ENCODE measurements around the gene ZNF747.

The ZNF747 gene

DNA sequence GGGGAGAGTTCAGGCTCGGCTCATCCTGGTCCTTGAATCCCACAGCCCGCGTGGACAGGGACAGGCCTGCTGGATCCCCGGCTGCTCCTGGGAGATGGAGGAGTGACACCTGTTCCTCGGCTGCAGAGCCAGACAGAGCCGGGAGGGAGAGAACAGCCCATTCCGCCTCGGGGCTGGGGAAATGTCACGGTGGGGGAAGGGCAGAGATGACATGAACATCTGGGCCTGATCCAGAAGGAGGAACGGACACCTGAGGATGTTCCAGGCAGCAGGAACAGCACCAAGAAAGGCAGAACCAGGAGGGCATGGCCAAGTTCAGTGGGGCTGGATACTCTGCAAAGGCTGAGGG is 21.4 kb upstream of the ZNF747 start:
- no peak for DNase-seq
- H3K36me3 ChIP-seq = peaks cover 19 to 43% (median 25%) of the 10 kb centered on the region in 3 donors
- no peak overlapping the region for H3K4me3 ChIP-seq
- no peaks in the 10 kb centered on the region for H3K9me3 ChIP-seq
- no peaks in the 10 kb centered on the region for H3K27me3 ChIP-seq
- no peak overlapping the region for H3K27ac ChIP-seq
- TF ChIP-seq, protein P1, sequence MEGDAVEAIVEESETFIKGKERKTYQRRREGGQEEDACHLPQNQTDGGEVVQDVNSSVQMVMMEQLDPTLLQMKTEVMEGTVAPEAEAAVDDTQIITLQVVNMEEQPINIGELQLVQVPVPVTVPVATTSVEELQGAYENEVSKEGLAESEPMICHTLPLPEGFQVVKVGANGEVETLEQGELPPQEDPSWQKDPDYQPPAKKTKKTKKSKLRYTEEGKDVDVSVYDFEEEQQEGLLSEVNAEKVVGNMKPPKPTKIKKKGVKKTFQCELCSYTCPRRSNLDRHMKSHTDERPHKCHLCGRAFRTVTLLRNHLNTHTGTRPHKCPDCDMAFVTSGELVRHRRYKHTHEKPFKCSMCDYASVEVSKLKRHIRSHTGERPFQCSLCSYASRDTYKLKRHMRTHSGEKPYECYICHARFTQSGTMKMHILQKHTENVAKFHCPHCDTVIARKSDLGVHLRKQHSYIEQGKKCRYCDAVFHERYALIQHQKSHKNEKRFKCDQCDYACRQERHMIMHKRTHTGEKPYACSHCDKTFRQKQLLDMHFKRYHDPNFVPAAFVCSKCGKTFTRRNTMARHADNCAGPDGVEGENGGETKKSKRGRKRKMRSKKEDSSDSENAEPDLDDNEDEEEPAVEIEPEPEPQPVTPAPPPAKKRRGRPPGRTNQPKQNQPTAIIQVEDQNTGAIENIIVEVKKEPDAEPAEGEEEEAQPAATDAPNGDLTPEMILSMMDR (IDR thresholded peaks at IDR 0.05) = no peak
- intact Hi-C loops (cut with DNase I; ENCODE audit: low total_unique reads) = no loop called here
- H3K4me1 ChIP-seq = peaks cover 0 to 24% (median 18%) of the 10 kb centered on the region in 4 donors

DNA sequence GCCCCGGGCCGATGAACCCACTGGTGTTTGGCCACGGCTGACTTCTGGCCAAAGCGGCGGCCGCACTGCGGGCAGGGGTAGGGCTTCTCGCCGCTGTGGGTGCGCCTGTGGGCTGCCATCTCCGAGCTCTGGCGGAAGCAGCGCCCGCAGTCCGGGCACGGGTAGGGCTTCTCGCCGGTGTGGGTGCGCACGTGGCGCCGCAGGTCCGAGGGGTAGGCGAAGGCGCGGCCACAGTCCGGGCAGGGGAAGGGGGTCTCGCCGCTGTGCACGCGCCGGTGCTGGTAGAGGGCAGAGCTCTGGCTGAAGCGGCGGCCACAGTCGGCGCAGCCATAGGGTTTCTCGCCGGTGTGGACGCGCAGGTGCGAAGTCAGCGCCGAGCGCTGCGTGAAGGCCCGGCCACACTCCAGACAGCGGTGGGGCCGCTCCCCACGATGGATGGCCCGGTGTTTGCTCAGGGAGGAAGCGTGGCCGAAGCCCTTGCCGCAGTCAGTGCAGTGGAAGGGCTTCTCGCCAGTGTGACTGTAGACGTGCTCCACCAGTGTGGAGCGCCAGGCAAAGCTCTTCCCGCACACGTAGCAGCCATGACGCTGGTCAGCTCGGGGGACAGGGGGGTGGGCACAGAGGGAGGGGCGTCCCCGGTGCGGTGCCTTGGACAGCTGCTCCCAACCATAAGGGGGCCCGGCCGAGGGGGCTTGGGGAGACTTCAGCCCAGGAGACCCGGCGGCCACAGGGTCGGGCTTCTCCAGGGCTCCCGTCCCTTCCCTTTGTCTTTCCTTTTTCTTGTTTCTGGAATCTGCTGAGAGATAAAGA is 20.9 kb upstream of the ZNF747 start:
- H3K36me3 ChIP-seq = peaks cover 19 to 43% (median 25%) of the 10 kb centered on the region in 3 donors
- no peaks in the 10 kb centered on the region for H3K9me3 ChIP-seq
- H3K4me1 ChIP-seq = peaks cover 0 to 20% (median 16%) of the 10 kb centered on the region in 4 donors
- TF ChIP-seq, protein P1 (IDR thresholded peaks at IDR 0.05) = no peak
- H3K27ac ChIP-seq = no peak overlapping the region
- H3K4me3 ChIP-seq = no peak overlapping the region
- no peak for DNase-seq
- intact Hi-C loops (cut with DNase I; ENCODE audit: low total_unique reads) = no loop called here
- H3K27me3 ChIP-seq = no peaks in the 10 kb centered on the region

DNA sequence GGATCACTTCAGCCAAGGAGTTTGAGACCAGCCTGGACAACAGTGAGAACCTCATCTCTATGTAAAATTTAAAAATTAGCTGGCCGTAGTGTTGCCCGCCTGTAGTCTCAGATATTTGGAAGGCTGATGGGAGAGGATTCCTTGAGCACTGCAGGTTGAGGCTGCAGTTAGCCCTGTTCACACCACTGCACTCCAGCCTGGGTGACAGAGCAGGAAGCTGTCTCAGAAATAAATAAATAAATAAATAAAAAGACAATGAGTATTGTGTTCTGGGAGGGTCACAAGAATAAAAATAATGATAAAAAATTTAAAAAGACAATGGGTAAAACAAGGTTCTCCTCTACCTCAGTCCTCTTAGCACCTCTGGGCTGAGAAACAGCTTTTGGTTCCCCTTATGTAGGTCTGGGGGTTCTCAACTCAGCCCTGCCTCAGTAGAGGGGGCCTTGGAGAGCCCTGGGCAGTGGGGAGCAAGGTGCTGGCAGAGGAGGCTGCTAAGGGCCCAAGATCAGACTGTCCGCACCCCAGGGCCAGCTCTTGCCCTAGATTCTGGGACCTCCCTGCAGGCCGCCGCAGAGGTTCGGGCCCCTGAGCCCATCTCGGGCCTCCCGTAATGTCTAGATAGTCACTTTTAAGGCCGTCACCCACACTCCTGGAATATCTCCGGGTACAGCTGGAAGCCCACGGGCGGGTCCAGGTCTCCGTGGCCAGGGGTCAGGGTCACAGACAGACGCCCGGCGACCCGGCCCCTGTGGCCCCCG is 20.1 kb upstream of the ZNF747 start:
- H3K27ac ChIP-seq = no peak overlapping the region

DNA sequence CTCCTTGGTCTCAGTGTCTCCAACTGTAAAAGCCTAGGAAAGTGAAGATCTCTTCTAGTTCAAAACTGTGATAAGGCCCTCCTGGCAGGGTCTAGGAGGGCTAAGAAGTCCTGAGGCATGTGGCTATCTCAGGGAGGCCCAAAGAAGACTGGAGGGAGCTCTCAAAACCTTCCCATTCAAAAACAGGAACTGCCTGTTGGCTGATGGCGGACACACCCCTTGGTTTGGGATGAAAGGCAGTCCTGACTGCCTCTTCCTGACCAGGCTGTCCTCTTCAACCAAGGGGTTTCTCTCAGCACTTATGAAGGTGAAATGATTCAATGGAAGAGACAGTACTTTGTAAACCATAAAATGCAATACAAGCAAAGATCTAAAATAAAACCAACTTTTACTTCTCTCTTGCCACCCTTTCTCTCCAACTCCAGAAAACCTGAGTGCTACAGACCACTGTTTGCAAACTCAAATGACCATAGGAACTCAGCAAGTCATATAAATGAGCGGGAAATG is 18.8 kb upstream of the ZNF747 start:
- Histone ChIP-seq H3K27me3 (no peaks in the 10 kb centered on the region), H3K4me3 (no peak overlapping the region), H3K36me3 (peaks cover 19 to 43% (median 25%) of the 10 kb centered on the region in 3 donors), H3K4me1 (peaks cover 0 to 18% (median 16%) of the 10 kb centered on the region in 4 donors), H3K9me3 (no peaks in the 10 kb centered on the region), H3K27ac (no peak overlapping the region)
- intact Hi-C loops (cut with DNase I; ENCODE audit: low total_unique reads) = no loop called here
- no peak for DNase-seq
- TF ChIP-seq, protein P1 (IDR thresholded peaks at IDR 0.05) = no peak

More for the DNA sequence above, 20.1 kb upstream of the ZNF747 start:
- H3K27me3 ChIP-seq = no peaks in the 10 kb centered on the region
- H3K9me3 ChIP-seq = no peaks in the 10 kb centered on the region
- no peak overlapping the region for H3K4me3 ChIP-seq
- peaks cover 0 to 20% (median 16%) of the 10 kb centered on the region in 4 donors for H3K4me1 ChIP-seq
- H3K36me3 ChIP-seq = peaks cover 19 to 43% (median 25%) of the 10 kb centered on the region in 3 donors
- TF ChIP-seq, protein P1 (IDR thresholded peaks at IDR 0.05) = no peak
- no peak for DNase-seq
- intact Hi-C loops (cut with DNase I; ENCODE audit: low total_unique reads) = no loop called here

DNA sequence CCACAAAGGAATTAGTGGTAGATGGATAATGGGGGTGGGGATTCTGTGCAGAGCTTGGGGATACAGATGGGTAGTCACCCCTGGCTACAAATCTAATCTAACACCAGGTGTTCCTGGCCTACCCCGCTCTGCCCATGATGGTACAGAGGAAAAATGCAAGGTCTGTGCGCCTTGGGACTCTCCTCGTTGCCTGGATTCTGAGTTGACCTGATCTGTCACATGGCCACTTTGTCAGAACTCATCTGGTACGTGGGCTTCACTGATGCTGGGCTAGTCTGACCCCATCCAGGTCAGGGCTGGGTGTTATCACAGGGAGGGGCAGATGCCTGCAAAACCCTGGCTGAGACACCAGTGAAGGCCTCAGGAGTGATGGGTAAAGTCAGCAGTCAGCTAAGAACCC is 18.3 kb upstream of the ZNF747 start:
- intact Hi-C loops (cut with DNase I; ENCODE audit: low total_unique reads) = no loop called here
- Histone ChIP-seq H3K4me3 (no peak overlapping the region), H3K9me3 (no peaks in the 10 kb centered on the region), H3K27ac (no peak overlapping the region), H3K4me1 (peaks cover 0 to 18% (median 16%) of the 10 kb centered on the region in 4 donors), H3K27me3 (no peaks in the 10 kb centered on the region), H3K36me3 (peaks cover 19 to 43% (median 25%) of the 10 kb centered on the region in 3 donors)
- no peak for DNase-seq
- TF ChIP-seq, protein P1 (IDR thresholded peaks at IDR 0.05) = no peak
